IMR-90 (cell line): ENCODE measurements around the gene ZNF484. TPM values are rescaled to one million over a fixed set of nuclear protein-coding genes. Genes with fewer than 3 reads are reported as not detected.
"Not testable (repeated sequence)": the region's sequence is repeated elsewhere in the genome, so short reads cannot be mapped to it uniquely, and the experiment has no call there.

Experiments
- ATAC-seq: fragments of 200-7000 bp; cut with Tn5 transposase; 2 replicates; pipeline ENCODE4 v1.9.1; 2020; ENCODE audit warnings: low read depth, mild to moderate bottlenecking, moderate library complexity
- BruUV-seq: library from RNA; stranded (reverse); fragments of 400-500 nt; replicated peaks from 2 replicates; lab custom pipeline; 2021; lab: Mats Ljungman, UMichigan
- CTCF ChIA-PET: fragments of 300-600 bp; formaldehyde crosslinking; extraction: SDS; loops from one replicate; lab custom pipeline; 2021; ENCODE audit warnings: antibody characterized with exemption; lab: Yijun Ruan, JAX
- POLR2A ChIA-PET: fragments of 300-600 bp; sonication (Branson Sonifier 250); formaldehyde crosslinking; loops from one replicate; lab custom pipeline; 2022; ENCODE audit warnings: antibody characterized with exemption; ENCODE audit not compliant: unreplicated experiment; lab: Charles Lee
- DNase-seq: peaks from one replicate; pipeline ENCODE4 v3.0.0; 2013
- H2AFZ ChIP-seq: replicated peaks from 2 replicates; pipeline ENCODE3; 2013; ENCODE audit warnings: low read length, mild to moderate bottlenecking; ENCODE audit not compliant: poor library complexity
- H2AK5ac ChIP-seq: 2 replicates; pipeline ENCODE4 v1.6.1; 2013; ENCODE audit warnings: low read depth, low read length, inconsistent platforms
- H2AK9ac ChIP-seq: replicated peaks from 2 replicates; pipeline ENCODE3; 2013; ENCODE audit warnings: mild to moderate bottlenecking, low read depth, low read length, moderate library complexity; ENCODE audit not compliant: poor library complexity
- H2BK120ac ChIP-seq: 2 replicates; pipeline ENCODE4 v1.6.1; 2013; ENCODE audit warnings: low read depth, low read length, inconsistent platforms
- H2BK15ac ChIP-seq: 3 replicates; pipeline ENCODE4 v1.6.1; 2013; ENCODE audit warnings: low read depth, low read length, inconsistent platforms
- H2BK20ac ChIP-seq: 2 replicates; pipeline ENCODE4 v1.6.1; 2013; ENCODE audit warnings: low read depth, mild to moderate bottlenecking, inconsistent platforms, low read length, moderate library complexity
- H2BK5ac ChIP-seq: 2 replicates; pipeline ENCODE4 v1.6.1; 2013; ENCODE audit warnings: mild to moderate bottlenecking, low read depth, low read length, inconsistent platforms; ENCODE audit not compliant: poor library complexity, severe bottlenecking
- H3K14ac ChIP-seq: replicated peaks from 2 replicates; pipeline ENCODE4 v1.6.1; 2013; ENCODE audit warnings: low read depth, low read length, inconsistent platforms
- H3K18ac ChIP-seq: 2 replicates; pipeline ENCODE4 v1.6.1; 2013; ENCODE audit warnings: low read depth, low read length, control low read depth
- H3K23ac ChIP-seq: 2 replicates; pipeline ENCODE4 v1.6.1; 2013; ENCODE audit warnings: low read depth, low read length, inconsistent platforms
- H3K27ac ChIP-seq: 2 replicates; pipeline ENCODE4 v1.5.1; 2013; ENCODE audit warnings: mild to moderate bottlenecking, control low read depth, low read length; ENCODE audit not compliant: insufficient read depth
- H3K27me3 ChIP-seq: 2 replicates; pipeline ENCODE4 v1.6.1; 2013; ENCODE audit warnings: low read length; ENCODE audit not compliant: control insufficient read depth, insufficient read depth
- H3K36me3 ChIP-seq: 2 replicates; pipeline ENCODE4 v1.6.1; 2013; ENCODE audit warnings: low read length, mixed read lengths; ENCODE audit not compliant: control insufficient read depth, insufficient read depth
- H3K4ac ChIP-seq: 2 replicates; pipeline ENCODE4 v1.6.1; 2013; ENCODE audit warnings: low read depth, low read length, inconsistent platforms
- H3K4me1 ChIP-seq: 2 replicates; pipeline ENCODE4 v1.6.1; 2013; ENCODE audit warnings: low read length, mixed read lengths; ENCODE audit not compliant: control insufficient read depth, insufficient read depth
- H3K4me2 ChIP-seq: 2 replicates; pipeline ENCODE4 v1.6.1; 2013; ENCODE audit warnings: low read depth, mild to moderate bottlenecking, control low read depth, low read length, moderate library complexity
- H3K4me3 ChIP-seq: 2 replicates; pipeline ENCODE4 v1.5.1; 2013; ENCODE audit warnings: low read depth, mild to moderate bottlenecking, control low read depth, low read length, moderate library complexity; ENCODE audit not compliant: insufficient read depth
- H3K56ac ChIP-seq: 2 replicates; pipeline ENCODE4 v1.6.1; 2013; ENCODE audit warnings: low read length, inconsistent platforms; ENCODE audit not compliant: insufficient read depth; ENCODE audit errors: extremely low read depth
- H3K79me1 ChIP-seq, 2 experiments: 2 replicates each; pipeline ENCODE4 v1.6.1; 2013; ENCODE audit warnings: low read length in 2 of 2, inconsistent platforms in 1 of 2, low read depth in 1 of 2
- H3K9ac ChIP-seq: 2 replicates; pipeline ENCODE4 v1.6.1; 2013; ENCODE audit warnings: low read depth, low read length, control low read depth
- H3K9me1 ChIP-seq: 2 replicates; pipeline ENCODE4 v1.6.1; 2013; ENCODE audit warnings: low read length, inconsistent platforms; ENCODE audit not compliant: insufficient read depth
- H3K9me3 ChIP-seq: 2 replicates; pipeline ENCODE4 v1.6.1; 2013; ENCODE audit warnings: low read length; ENCODE audit not compliant: control insufficient read depth, insufficient read depth
- H4K20me1 ChIP-seq: 2 replicates; pipeline ENCODE4 v1.6.1; 2013; ENCODE audit warnings: low read length, inconsistent platforms; ENCODE audit not compliant: insufficient read depth
- H4K5ac ChIP-seq: 2 replicates; pipeline ENCODE4 v1.6.1; 2013; ENCODE audit warnings: mild to moderate bottlenecking, low read depth, low read length, control low read depth
- H4K8ac ChIP-seq, 2 experiments: 2 replicates each; pipeline ENCODE4 v1.6.1; 2013; ENCODE audit warnings: low read depth in 2 of 2, low read length in 2 of 2, control low read depth in 1 of 2, inconsistent platforms in 1 of 2
- H4K91ac ChIP-seq: 2 replicates; pipeline ENCODE4 v1.6.1; 2013; ENCODE audit warnings: low read depth, low read length, inconsistent platforms; ENCODE audit not compliant: insufficient read depth
- WGBS, 2 experiments: methylation state at CpG; one replicate each; pipeline versions ENCODE4 v1.1.5 to v1.1.7; 2013; ENCODE audit warnings: missing lambda C conversion rate in 2 of 2; ENCODE audit not compliant: insufficient read length in 1 of 2; ENCODE audit errors: extremely low coverage in 2 of 2; 5-methylcytosine and 5-hydroxymethylcytosine counted together
- dilution Hi-C: fragments of 300-500 bp; cut with HindIII; formaldehyde crosslinking; loops from one replicate; pipeline ENCODE4 v1.14.3; 2018; ENCODE audit warnings: low sequenced_read_pairs; ENCODE audit not compliant: unreplicated experiment
- in situ Hi-C: fragments of 300-500 bp; cut with MboI; formaldehyde crosslinking; loops from 3 replicates; pipeline ENCODE4 v1.14.3; 2019; ENCODE audit warnings: low sequenced_read_pairs, inconsistent platforms, mixed read lengths
- intact Hi-C: fragments of 100-400 bp; cut with micrococcal nuclease; formaldehyde crosslinking; loops from 2 replicates; pipeline ENCODE4 v1.10.0; 2022
- polyA plus RNA-seq, 3 experiments: library from polyadenylated mRNA; depleted of rRNA; stranded (reverse); fragments of >200 nt; gene quantifications; 2 replicates each; pipeline ENCODE4 v1.2.3, GENCODE V29; 2012; ENCODE audit warnings: low replicate concordance in 1 of 3
- total RNA-seq: library from RNA; depleted of rRNA; stranded (reverse); fragments of >200 nt; gene quantifications from 2 replicates; pipeline ENCODE4 v1.2.3, GENCODE V29; 2012

The ZNF484 gene
- total and polyA plus RNA-seq, 2 of the 4 experiments (the other 2 are of a cell fraction) = 1.4 to 11.8 TPM

- H3K9me3 ChIP-seq, H3K56ac ChIP-seq, H3K23ac ChIP-seq, H3K4ac ChIP-seq, H3K9me1 ChIP-seq, H3K36me3 ChIP-seq, ATAC-seq, H3K27ac ChIP-seq, H4K5ac ChIP-seq, DNase-seq, H2AK5ac ChIP-seq, H2BK20ac ChIP-seq, H2AFZ ChIP-seq, H4K20me1 ChIP-seq, H3K79me1 ChIP-seq, H3K18ac ChIP-seq, H2BK5ac ChIP-seq, H2BK120ac ChIP-seq, H3K14ac ChIP-seq, H3K4me1 ChIP-seq, H3K9ac ChIP-seq, H3K4me3 ChIP-seq, POLR2A ChIA-PET, H2BK15ac ChIP-seq, H3K27me3 ChIP-seq, H3K4me2 ChIP-seq, H4K91ac ChIP-seq, CTCF ChIA-PET, intact Hi-C loops, dilution Hi-C loops, H4K8ac ChIP-seq, H2AK9ac ChIP-seq, BruUV-seq, in situ Hi-C loops: not testable (repeated sequence)
- WGBS, 2 experiments = 83% methylated on average over 1 of the region's 6 CpGs; no CpG with 5 or more reads in 1 of the 2 experiments
Measured at GRCh38 chr9:92893916-92894610, 16.2 kb upstream of the ZNF484 start.

GRCh38 chr9:92892276-92892675, 14.4 kb upstream of the ZNF484 start:
- DNase-seq, H2BK120ac ChIP-seq, H2AK9ac ChIP-seq, in situ Hi-C loops, BruUV-seq, H2AFZ ChIP-seq, intact Hi-C loops, H4K91ac ChIP-seq, H3K23ac ChIP-seq, H3K14ac ChIP-seq, H2BK15ac ChIP-seq, H2AK5ac ChIP-seq, H3K27ac ChIP-seq, H3K36me3 ChIP-seq, H3K4me1 ChIP-seq, H3K79me1 ChIP-seq, dilution Hi-C loops, H3K56ac ChIP-seq, H3K4me2 ChIP-seq, H3K4ac ChIP-seq, H3K9me1 ChIP-seq, POLR2A ChIA-PET, H3K9ac ChIP-seq, H3K4me3 ChIP-seq, H3K9me3 ChIP-seq, H4K8ac ChIP-seq, H2BK20ac ChIP-seq, ATAC-seq, H3K18ac ChIP-seq, H2BK5ac ChIP-seq, H4K20me1 ChIP-seq, CTCF ChIA-PET, H4K5ac ChIP-seq: not testable (repeated sequence)
- H3K27me3 ChIP-seq = peaks cover 11% of the 10 kb centered on the region
- 80% methylated on average over 1 of the region's 4 CpGs; no CpG with 5 or more reads in 1 of the 2 experiments for WGBS, 2 experiments
